HFFc6 (cell line): ENCODE data around the gene MYO7A. TPM values are rescaled to one million over a fixed set of nuclear protein-coding genes. Genes with fewer than 3 reads are reported as not detected.

Experiments used
- DNase-seq: peaks from one replicate; pipeline ENCODE4 v3.0.0-alpha.2; 2018
- H3K27ac Mint-ChIP-seq: 2 replicates; pipeline ENCODE4 v1.8.0; 2020; ENCODE audit warnings: mild to moderate bottlenecking, mixed read lengths
- H3K27me3 Mint-ChIP-seq: 2 replicates; pipeline ENCODE4 v1.8.0; 2021; ENCODE audit warnings: mild to moderate bottlenecking, moderate library complexity, mixed read lengths; ENCODE audit not compliant: insufficient read depth
- H3K36me3 Mint-ChIP-seq: 2 replicates; pipeline ENCODE4 v1.8.0; 2021; ENCODE audit warnings: low read depth, mixed read lengths
- H3K4me1 Mint-ChIP-seq: 2 replicates; pipeline ENCODE4 v1.8.0; 2020; ENCODE audit warnings: low read depth, mixed read lengths
- H3K4me3 Mint-ChIP-seq: 2 replicates; pipeline ENCODE4 v1.8.0; 2020; ENCODE audit warnings: mild to moderate bottlenecking, moderate library complexity, mixed read lengths
- H3K9me3 Mint-ChIP-seq: 2 replicates; pipeline ENCODE4 v1.8.0; 2020; ENCODE audit warnings: mild to moderate bottlenecking, mixed read lengths
- CTCF ChIP-seq: fragments of 200-600 bp; sonication (generic); IDR thresholded peaks from 2 replicates; pipeline ENCODE4 v1.5.0; 2021; ENCODE audit warnings: antibody characterized with exemption, mild to moderate bottlenecking
- total RNA-seq, 6 experiments: library from RNA; stranded (reverse); fragmentation: NEBNext Ultra II Directional; extraction: Animal tissue kit (Norgen Biotek cat#: 25700); gene quantifications; 2 replicates in 1 of 6; 3 replicates in 5 of 6; pipeline ENCODE4 v1.2.3, GENCODE V29; 2021

The MYO7A gene
- total RNA-seq, 6 experiments from 2014 or later: 0.05 to 0.09 TPM; not detected in 4

- H3K27ac Mint-ChIP-seq: no peak overlapping the region
- no peaks in the 10 kb centered on the region for H3K4me1 Mint-ChIP-seq
These were observed 75.2 kb downstream of the MYO7A start for GRCh38 chr11:77202941-77203900.

DNA sequence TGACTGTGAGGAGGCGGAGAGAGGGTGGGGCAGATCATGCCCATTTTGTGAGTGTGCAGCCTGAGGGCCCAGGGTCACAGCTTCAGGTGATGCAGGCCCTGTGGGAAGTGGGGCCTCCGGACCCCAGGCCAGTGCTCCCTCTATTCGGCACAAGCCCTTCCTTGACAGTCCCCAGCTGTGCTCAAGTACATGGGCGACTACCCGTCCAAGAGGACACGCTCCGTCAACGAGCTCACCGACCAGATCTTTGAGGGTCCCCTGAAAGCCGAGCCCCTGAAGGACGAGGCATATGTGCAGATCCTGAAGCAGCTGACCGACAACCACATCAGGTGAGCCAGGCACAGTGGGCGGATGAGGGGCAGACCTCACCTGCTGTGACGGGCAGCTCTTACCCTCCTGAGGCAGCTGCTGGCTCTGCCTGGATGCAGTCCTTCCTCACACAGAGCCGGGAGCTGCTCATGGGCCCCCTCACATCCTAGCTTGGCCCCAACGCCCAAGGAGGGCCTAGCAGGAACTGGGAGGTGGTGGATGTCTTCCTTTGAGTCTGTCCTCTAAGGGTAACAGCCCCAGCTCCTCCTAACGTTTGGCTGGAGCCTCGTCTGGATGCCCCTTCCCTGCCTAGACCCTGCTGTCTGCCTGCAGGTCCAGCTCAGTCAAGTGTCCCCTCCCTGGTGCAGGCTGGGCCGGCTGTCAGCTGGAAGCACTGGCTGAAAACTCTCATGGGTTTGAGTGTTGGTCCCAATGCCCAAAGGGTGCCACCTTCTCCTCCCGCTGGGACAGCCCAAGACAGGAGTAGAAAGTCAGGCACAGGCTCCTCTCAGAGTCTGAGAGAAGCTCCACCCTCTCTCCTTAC lies 76.1 kb downstream of the MYO7A start:
- H3K9me3 Mint-ChIP-seq: peaks cover 6% of the 10 kb centered on the region; the same call in 1 of the 2 replicates
- DNase-seq: no peak
- H3K27ac Mint-ChIP-seq: no peak overlapping the region
- H3K27me3 Mint-ChIP-seq: peaks cover 15% of the 10 kb centered on the region
- no peak overlapping the region for H3K4me3 Mint-ChIP-seq
- TF ChIP-seq CTCF: no peak
- H3K36me3 Mint-ChIP-seq: no peaks in the 10 kb centered on the region
- H3K4me1 Mint-ChIP-seq: no peaks in the 10 kb centered on the region

More at GRCh38 chr11:77202941-77203900, 75.2 kb downstream of the MYO7A start:
- Mint-ChIP-seq H3K4me3 (no peak overlapping the region), H3K27me3 (peaks cover 10% of the 10 kb centered on the region), H3K36me3 (no peaks in the 10 kb centered on the region), H3K9me3 (peaks cover 6% of the 10 kb centered on the region; the same call in 1 of the 2 replicates)
- TF ChIP-seq CTCF: no peak
- no peak for DNase-seq

GRCh38 chr11:77204754-77205466 lies 76.9 kb downstream of the MYO7A start:
- no peak overlapping the region for H3K4me3 Mint-ChIP-seq
- H3K36me3 Mint-ChIP-seq: no peaks in the 10 kb centered on the region
- H3K27me3 Mint-ChIP-seq: peaks cover 15% of the 10 kb centered on the region

DNA sequence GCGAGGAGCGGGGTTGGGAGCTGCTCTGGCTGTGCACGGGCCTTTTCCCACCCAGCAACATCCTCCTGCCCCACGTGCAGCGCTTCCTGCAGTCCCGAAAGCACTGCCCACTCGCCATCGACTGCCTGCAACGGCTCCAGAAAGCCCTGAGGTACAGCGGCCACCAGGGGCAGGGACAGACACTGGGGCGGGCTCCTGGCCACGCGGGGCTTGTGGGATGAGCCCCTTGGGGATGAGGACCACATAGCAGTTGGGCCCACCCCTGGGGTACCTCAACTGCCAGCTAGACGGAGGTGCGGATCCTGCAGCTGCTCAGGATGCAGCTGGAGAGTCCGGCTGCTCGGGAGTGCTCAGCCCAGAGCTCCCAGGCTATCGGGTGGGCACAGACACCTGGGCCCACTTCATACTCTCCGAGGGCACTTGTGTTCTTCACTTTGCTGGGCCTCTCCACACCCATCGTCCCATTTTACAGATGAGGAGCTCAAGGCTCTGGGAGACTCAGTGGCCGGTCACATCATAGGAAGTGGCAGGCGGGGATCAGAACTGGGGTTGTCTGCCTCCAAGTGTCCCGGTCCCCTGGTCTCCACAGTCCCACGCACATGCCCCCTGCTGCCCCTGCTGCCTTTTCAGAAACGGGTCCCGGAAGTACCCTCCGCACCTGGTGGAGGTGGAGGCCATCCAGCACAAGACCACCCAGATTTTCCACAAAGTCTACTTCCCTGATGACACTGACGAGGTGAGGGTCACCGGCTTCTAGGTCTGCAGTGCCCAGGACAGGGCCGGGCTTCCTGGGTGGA lies 77.6 kb downstream of the MYO7A start:
- Mint-ChIP-seq H3K4me3 (no peak overlapping the region), H3K27me3 (peaks cover 15% of the 10 kb centered on the region), H3K27ac (no peak overlapping the region), H3K9me3 (no peaks in the 10 kb centered on the region), H3K4me1 (no peaks in the 10 kb centered on the region), H3K36me3 (no peaks in the 10 kb centered on the region)
- no peak for TF ChIP-seq CTCF
- no peak for DNase-seq

More at GRCh38 chr11:77204754-77205466, 76.9 kb downstream of the MYO7A start:
- Mint-ChIP-seq H3K4me1 (no peaks in the 10 kb centered on the region), H3K9me3 (peaks cover under 1% of the 10 kb centered on the region; the same call in 1 of the 2 replicates), H3K27ac (no peak overlapping the region)
- TF ChIP-seq CTCF: no peak
- no peak for DNase-seq
